ENCODE measurements around the gene PDCD10. TPM values are rescaled to one million over a fixed set of nuclear protein-coding genes. Genes with fewer than 3 reads are reported as not detected.

PDCD10 gene
- total RNA-seq = 58.0 and 65.7 TPM in 2 replicates

GRCh38 chr3:167734498-167735232 lies at the start of gene PDCD10:
PDCD10 (minus strand) TSS chr3:167734892; CDS start chr3:167720157, 14,735 bp downstream.

GRCh38 chr3:167735233-167736138 lies 794 bp upstream of the PDCD10 start, which contains the start of gene SERPINI1:
SERPINI1 (plus strand) TSS chr3:167735721; CDS start chr3:167789129, 53,408 bp downstream.

GRCh38 chr3:167653760-167654159 lies 80.9 kb downstream of the PDCD10 start, which contains the start of gene WDR49:
WDR49 (minus strand) TSS chr3:167653942; CDS start chr3:167653425, 517 bp downstream.

Other genes with a start within 250 kb of the PDCD10 start
- 0.12 and 0.13 TPM in 2 replicates for gene WDR49, start 81.0 kb downstream of the PDCD10 start, total RNA-seq
- 6.3 and 11.8 TPM in 2 replicates for gene SERPINI1, start 829 bp upstream of the PDCD10 start, total RNA-seq

All from aortic smooth muscle cell (primary cell).